NCI-H510A (cell line): Measurements from ENCODE around the gene PPTC7.
A peak's percentile ranks its signal among the peaks of the same experiment; 100 is the strongest.
"Not testable (repeated sequence)": the region's sequence is repeated elsewhere in the genome, so short reads cannot be mapped to it uniquely, and the experiment has no call there.

ENCODE experiments used
- DNase-seq: peaks from one replicate; lab custom pipeline; 2025; lab: John Stamatoyannopoulos, UW

Gene PPTC7

GRCh38 chr12:110585231-110585799, 2.2 kb upstream of the PPTC7 start:
- no peak for DNase-seq

- DNase-seq = peak; percentile 41
These were observed 612 bp downstream of the PPTC7 start for GRCh38 chr12:110582276-110583136.

DNA sequence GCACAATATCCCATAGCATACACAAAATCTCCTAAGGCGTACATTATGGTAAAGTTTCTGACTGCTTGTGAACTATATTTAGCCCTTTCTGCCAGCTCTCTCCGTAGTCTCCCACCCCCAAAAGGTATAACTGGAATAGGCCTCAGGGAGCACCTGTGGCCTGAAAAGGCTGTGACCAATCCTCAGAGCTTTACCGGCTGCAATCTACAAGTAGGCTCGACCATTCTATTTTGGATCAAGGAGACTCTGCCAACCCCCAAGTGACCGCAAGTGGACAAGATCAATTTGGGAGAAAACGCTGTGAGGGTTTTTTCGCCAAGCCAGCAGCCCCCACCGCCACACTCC, 1.2 kb downstream of the PPTC7 start:
- no peak for DNase-seq

GRCh38 chr12:110579535-110580253, 3.4 kb downstream of the PPTC7 start:
- DNase-seq = no peak

- DNase-seq = no peak
These were observed 4.2 kb downstream of the PPTC7 start for GRCh38 chr12:110578694-110579534.

DNA sequence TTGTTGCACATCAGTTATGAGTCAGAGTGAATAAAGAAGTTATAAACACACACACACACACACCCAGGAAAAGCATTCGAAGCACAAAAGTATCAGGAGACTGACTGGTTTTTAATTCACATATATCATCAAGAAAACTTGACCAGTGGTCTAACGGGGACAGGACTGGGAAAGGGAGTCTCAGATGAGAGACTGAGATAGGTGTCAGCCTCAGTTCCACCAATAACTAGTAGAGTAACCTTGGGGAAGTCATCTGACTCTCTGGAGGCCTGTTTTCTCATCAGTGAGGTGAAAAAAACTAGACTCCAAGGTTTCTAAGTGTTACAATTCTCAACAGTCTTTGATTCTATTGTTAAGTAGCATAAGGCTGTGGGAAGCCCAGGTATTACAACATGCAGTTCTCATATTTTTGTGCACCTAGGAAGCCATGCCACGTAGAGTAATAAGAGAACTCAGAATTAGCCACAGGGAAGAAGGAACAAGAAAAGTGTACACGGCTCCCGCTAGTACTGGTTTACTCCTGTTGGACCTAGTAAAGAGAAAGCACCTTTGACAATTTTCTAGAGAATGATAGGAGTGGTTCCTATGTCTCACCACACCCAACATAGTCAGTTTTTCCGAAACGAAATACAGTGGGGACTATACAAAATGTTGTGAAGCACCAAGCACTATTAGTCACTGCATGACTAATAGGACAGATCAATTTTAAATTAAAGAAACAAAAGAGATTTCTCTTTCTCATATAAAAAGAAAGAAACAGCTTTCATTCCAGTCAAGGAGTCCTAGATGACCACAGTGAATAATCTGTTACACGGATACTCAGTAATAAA, 5.0 kb downstream of the PPTC7 start:
- no peak for DNase-seq

DNA sequence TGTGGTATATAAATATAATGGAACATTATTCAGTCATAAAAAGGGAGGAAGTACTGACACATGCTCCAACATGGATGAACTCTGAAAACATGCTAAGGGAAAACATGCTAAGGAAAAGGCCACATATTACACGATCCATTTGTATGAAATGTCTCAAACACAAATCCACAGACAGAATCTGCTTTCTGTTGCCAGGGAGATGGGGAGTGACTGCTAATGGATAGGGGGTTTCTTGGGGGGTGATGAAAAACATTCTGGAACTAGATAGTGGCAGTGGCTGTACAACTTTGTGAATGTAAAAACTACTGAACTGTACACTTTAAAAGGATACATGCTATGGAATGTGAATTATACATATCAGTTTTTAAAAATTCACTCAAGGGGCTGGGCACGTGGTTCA, 6.6 kb downstream of the PPTC7 start:
- DNase-seq = no peak

- no peak for DNase-seq
These were observed 7.8 kb downstream of the PPTC7 start for GRCh38 chr12:110575326-110575725.

DNA sequence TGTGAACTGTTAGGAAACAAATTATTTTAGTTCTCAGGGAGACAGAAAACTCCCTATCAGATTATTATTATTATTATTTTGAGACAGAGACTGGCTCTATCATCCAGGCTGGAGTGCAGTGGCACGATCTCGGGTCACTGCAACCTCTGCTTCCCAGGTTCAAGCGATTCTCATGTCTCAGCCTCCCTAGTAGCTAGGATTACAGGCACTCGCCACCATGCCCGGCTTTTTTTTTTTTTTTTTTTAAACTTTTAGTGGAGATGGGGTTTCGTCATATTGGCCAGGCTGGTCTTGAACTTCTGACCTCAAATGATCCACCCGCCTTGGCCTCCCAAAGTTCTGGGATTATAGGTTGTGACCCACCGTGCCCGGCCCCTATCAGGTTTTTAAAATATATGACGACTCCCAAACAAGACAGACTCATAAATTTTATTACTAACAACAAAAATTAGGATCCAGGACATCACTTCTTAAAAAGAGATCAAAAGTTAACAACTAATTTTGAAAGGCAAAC, 8.3 kb downstream of the PPTC7 start:
- DNase-seq = not testable (repeated sequence)

DNA sequence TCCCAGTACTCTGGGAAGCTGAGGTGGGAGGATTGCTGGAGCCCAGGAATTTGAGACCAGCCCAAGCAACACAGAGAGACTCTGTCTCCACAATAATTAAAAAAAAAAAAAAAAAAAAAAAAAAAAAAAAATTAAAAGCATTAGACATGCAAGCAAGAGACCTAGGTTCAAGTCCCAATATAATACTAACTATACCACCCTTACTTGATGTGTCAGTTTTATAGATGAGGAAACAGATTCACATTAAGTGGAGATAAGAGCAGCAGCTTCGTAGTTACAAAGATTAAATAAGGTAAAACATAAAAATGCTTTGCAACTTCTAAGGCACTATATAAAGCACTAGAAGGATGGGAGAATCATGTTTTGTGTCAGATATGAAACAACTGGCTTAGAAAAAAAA, 9.1 kb downstream of the PPTC7 start:
- no peak for DNase-seq

DNA sequence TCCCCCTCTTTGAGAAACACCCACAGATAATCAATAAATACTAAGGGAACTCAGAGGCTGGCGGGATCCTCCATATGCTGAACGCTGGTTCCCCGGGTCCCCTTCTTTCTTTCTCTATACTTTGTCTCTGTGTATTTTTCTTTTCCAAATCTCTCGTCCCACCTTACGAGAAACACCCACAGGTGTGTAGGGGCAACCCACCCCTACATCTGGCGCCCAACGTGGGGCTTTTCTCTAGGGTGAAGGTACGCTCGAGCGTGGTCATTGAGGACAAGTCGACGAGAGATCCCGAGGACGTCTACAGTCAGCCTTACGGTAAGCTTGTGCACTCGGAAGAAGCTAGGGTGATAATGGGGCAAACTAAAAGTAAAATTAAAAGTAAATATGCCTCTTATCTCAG, 12.3 kb downstream of the PPTC7 start:
- DNase-seq = not testable (repeated sequence)

DNA sequence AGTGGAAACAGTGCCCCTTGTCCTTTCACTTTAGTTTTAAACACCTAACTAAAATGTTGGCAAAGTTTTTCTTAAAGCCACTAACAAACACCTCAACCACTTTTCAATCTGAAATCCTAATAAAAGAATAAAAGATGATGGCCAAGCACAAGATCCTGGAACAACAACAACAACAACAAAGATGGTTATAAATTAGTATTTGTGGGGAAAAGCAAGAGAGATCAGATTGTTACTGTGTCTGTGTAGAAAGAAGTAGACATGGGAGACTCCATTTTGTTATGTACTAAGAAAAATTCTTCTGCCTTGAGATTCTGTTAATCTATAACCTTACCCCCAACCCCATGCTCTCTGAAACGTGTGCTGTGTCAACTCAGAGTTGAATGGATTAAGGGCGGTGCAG, 13.3 kb downstream of the PPTC7 start:
- not testable (repeated sequence) for DNase-seq

- no peak for DNase-seq
These were observed 14.4 kb downstream of the PPTC7 start for GRCh38 chr12:110568752-110569151.

- no peak for DNase-seq
These were observed 16.1 kb downstream of the PPTC7 start for GRCh38 chr12:110566993-110567392.

- no peak for DNase-seq
These were observed 16.9 kb downstream of the PPTC7 start for GRCh38 chr12:110565894-110566871.

DNA sequence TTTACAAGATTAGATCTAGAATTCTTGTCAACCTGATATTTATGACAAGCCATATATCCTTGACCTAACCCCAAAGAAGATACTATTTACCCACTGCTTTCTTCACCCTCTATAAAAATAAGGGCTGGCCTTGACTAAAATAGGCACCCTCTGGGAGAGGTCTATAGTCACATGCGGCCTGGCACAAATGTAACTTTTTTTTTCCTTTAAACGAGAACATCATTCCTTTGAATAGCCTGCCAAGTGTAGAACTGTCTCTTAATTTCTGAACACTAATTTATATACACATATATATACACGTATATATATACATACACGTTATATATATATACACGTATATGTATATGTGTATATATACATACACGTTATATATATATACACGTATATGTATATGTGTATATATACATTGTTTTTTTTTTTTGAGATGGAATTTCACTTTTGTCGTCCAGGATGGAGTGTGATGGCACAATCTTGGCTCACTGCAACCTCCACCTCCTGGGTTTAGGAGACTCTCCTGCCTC, 18.6 kb downstream of the PPTC7 start:
- no peak for DNase-seq

DNA sequence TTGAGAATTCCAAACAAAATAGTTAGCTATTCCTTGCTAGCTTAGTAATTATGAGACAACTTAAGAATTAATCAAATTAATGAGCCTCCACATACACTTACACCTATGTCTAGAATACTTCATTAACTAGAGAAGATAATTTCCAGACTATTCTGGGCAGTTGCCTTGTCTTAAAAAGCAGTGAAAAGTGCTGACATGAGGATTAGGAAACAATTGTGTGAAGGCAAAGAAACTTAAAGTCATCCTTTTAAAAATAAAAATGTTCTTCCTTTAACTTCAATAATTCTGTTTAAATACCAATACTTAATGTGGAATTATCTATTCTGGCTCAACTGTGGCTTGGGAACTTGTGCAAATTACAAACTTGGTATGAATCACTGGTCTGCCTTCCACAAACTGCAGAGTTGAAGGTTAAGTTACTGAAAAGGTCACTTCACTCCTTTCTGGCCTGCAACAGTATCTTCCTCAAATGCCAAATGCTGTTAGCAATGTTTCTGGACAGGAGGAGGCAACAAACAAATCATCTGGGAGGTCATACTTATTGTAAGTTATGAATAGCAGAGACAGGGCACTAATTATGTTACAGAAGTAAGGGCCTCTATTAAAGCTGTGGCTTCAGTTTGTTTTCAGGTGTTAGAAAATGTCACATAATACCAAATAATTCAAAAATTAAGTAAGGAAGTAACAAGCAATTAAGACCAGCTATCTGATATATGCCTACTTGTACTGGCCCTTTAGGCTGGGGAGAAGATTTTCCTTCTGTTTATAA, 19.2 kb downstream of the PPTC7 start:
- DNase-seq = no peak

DNA sequence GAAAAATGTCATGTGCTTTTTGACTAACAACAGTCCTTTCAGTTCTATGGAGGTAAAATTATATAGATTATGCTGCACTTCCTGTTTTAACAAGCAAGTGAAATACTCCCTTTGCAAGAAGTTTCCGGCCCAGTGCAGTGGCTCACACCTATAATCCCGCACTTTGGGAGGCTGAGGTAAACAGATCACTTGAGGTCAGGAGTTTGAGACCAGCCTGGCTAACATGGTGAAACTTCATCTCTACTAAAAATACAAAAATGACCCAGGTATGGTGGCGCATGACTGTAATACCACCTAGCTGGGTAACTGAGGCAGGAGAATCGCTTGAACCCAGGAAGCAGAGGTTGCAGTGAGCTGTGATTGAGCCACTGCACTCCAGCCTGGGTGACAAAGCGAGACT, 20.7 kb downstream of the PPTC7 start:
- not testable (repeated sequence) for DNase-seq
